OCI-LY7 (cell line): ENCODE data around the gene PDCD6IP.

ENCODE experiments used
- CTCF ChIP-seq: fragments of 200-600 bp; sonication (generic); conservative IDR thresholded peaks from 2 replicates; pipeline ENCODE4 v1.5.1; 2014; ENCODE audit warnings: mild to moderate bottlenecking, antibody characterized with exemption, low read length, moderate library complexity, mixed read lengths
- EZH2phosphoT487 ChIP-seq: fragments of 200-600 bp; sonication (generic); IDR thresholded peaks from 2 replicates; pipeline ENCODE4 v1.6.1; 2018; ENCODE audit warnings: low read depth, borderline replicate concordance, mild to moderate bottlenecking, mixed run types, antibody characterized with exemption, low read length, moderate library complexity, mixed read lengths

- TF ChIP-seq EZH2phosphoT487 (no peak), CTCF (no peak)
Measured at GRCh38 chr3:33908250-33908851, 109.9 kb downstream of the PDCD6IP start.
